Measurements from ENCODE around the gene OBSL1. TPM values are rescaled to one million over a fixed set of nuclear protein-coding genes. Genes with fewer than 3 reads are reported as not detected.

OBSL1 gene
- total and polyA plus RNA-seq, 2 donors (not counting 1 experiment from before 2014, with no cell fraction given) = not detected

DNA sequence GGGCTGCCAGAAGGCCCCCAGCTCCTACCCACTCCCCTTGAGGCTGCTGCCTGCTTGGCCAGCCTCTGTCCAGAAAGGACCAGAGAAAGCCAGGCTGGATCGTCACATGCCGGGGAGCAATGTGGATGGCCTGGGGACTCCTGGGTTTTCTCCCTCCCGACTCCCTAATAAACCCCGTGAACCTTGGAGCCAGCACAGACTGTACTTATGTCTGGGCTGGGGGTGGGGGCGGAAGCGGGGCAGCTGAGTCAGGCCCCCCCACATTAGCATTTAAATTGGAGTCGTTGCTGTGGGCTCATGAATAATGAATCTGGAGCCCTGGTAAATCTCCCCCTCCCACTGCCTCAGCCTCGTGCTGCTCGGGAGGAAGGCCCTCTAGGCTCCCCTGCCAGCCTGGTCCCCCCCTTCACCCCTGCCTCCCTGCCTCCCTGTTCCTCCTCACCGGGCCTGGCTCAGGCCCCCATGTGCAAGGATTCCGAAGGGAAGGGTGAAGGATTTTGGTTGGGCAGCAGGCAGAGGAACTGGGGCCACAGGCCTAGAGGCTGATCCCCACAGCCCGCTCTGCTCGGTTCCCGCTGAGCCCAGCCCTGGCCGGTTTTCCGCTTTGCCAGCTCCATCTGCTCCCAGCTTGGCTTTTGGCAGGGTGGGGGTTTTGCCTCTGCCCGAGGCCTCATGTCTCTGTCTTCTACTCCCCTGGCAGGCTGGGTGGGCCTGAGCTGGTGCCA lies 64.4 kb downstream of the OBSL1 start:
- DNase-seq (no peak), ATAC-seq (ENCODE audit: low read depth) (no peak)
- Histone ChIP-seq H3K4me2 (replicated peaks; ENCODE audit: low read depth, low read length, poor library complexity, severe bottlenecking) (no peak overlapping the region), H3K9ac (ENCODE audit: low read length) (no peak overlapping the region), H2AFZ (ENCODE audit: insufficient read depth, low read depth, low read length, poor library complexity, severe bottlenecking) (no peak overlapping the region), H3K4me1 (ENCODE audit: control insufficient read depth in 2 of 2, insufficient read depth in 2 of 2, low read length in 2 of 2) (peaks cover 15 to 22% of the 10 kb centered on the region in 2 donors), H3K27ac (ENCODE audit: low read length in 2 of 2) (no peak overlapping the region), H3K9me3 (ENCODE audit: control extremely low read depth in 1 of 3, control insufficient read depth in 2 of 3, insufficient read depth in 1 of 3, low read length in 2 of 3) (peaks cover 0 to 15% (median 0%) of the 10 kb centered on the region in 3 donors), H3K36me3 (replicated peaks in 1 of 2; ENCODE audit: control extremely low read depth in 1 of 2, control insufficient read depth in 1 of 2, extremely low read depth in 1 of 2, insufficient read depth in 2 of 2, low read length in 1 of 2) (peaks cover 0 to 28% of the 10 kb centered on the region in 2 experiments), H4K20me1 (ENCODE audit: control insufficient read depth, insufficient read depth, low read length, poor library complexity, severe bottlenecking) (no peaks in the 10 kb centered on the region), H3K79me2 (ENCODE audit: control insufficient read depth, insufficient read depth, low read length) (no peaks in the 10 kb centered on the region), H3K27me3 (replicated peaks in 1 of 4; ENCODE audit: control extremely low read depth in 1 of 4, control insufficient read depth in 3 of 4, insufficient read depth in 4 of 4, low read length in 3 of 4) (peaks cover 0 to 38% (median 11%) of the 10 kb centered on the region in 4 experiments), H3K4me3 (ENCODE audit: control extremely low read depth in 1 of 5, extremely low read depth in 1 of 5, insufficient read depth in 1 of 5, low read depth in 2 of 5, low read length in 4 of 5) (no peak overlapping the region)
- Mint-ChIP-seq H3K4me1 (peaks cover 19% of the 10 kb centered on the region), H3K27me3 (peaks cover 29% of the 10 kb centered on the region), H3K4me3 (no peak overlapping the region), H3K27ac (no peak overlapping the region), H3K9me3 (ENCODE audit: insufficient read depth) (no peaks in the 10 kb centered on the region)
- intact Hi-C loops (cut with micrococcal nuclease) = no loop called here
- TF ChIP-seq EZH2 (IDR thresholded peaks at IDR 0.05; ENCODE audit: borderline replicate concordance, insufficient read depth, low read depth, low read length, poor library complexity, severe bottlenecking) = no peak
- TF ChIP-seq, protein P1, sequence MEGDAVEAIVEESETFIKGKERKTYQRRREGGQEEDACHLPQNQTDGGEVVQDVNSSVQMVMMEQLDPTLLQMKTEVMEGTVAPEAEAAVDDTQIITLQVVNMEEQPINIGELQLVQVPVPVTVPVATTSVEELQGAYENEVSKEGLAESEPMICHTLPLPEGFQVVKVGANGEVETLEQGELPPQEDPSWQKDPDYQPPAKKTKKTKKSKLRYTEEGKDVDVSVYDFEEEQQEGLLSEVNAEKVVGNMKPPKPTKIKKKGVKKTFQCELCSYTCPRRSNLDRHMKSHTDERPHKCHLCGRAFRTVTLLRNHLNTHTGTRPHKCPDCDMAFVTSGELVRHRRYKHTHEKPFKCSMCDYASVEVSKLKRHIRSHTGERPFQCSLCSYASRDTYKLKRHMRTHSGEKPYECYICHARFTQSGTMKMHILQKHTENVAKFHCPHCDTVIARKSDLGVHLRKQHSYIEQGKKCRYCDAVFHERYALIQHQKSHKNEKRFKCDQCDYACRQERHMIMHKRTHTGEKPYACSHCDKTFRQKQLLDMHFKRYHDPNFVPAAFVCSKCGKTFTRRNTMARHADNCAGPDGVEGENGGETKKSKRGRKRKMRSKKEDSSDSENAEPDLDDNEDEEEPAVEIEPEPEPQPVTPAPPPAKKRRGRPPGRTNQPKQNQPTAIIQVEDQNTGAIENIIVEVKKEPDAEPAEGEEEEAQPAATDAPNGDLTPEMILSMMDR (IDR thresholded peaks at IDR 0.05) = no peak
- ChIA-PET CTCF (interaction anchor here (1.0 to 1.4 kb wide), 3 partner anchors 11 to 105 kb away, joined by 3 to 4 read pairs (median 3); a partner anchor contains a TSS), POLR2A (no interaction called here)
- 97% methylated on average over 10 of the region's 17 CpGs for WGBS (ENCODE audit: insufficient coverage)

DNA sequence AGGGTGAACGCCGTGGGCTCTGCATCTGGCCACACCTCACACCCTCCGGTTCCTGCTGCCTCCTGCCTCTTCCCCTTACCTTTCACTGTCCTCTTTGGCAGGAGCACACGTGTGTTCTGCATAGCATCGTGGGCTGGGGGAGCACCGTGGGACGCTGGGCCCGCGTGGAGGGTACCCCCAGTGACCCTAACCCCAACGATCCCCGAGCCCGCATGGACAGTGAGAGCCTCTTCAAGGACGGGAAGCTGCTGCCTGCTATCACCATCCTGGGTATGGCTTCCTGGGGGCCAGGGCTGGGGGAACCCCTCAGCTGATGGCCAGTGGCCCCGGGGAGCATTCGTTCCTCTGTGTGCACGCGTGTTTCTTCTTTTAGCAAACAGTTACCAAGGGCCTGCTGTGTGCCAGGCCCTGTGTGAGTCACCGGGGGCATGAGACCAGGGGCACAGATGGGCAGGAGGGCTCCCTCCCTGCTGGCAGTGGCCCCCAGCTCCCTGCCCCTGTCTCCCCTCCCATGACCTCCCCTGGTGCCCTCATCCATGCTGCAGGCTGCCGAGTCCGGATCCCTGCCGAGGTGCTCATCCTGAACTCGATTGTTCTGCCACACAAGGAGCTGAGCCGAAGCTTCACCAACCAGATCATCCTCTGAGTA lies 65.1 kb downstream of the OBSL1 start:
- H3K9me3 ChIP-seq (ENCODE audit: control extremely low read depth in 1 of 3, control insufficient read depth in 2 of 3, insufficient read depth in 1 of 3, low read length in 2 of 3) = peaks cover 0 to 13% (median 0%) of the 10 kb centered on the region in 3 donors
- H3K9ac ChIP-seq (ENCODE audit: low read length) = no peak overlapping the region
- peaks cover 0 to 32% (median 10%) of the 10 kb centered on the region in 4 experiments for H3K27me3 ChIP-seq (replicated peaks in 1 of 4; ENCODE audit: control extremely low read depth in 1 of 4, control insufficient read depth in 3 of 4, insufficient read depth in 4 of 4, low read length in 3 of 4)
- no peak overlapping the region for H3K4me2 ChIP-seq (replicated peaks; ENCODE audit: low read depth, low read length, poor library complexity, severe bottlenecking)
- CTCF ChIA-PET = interaction anchor here (1.0 kb wide), 1 partner anchor 11 kb away, joined by 3 read pairs; a partner anchor contains a TSS
- H3K36me3 ChIP-seq (replicated peaks in 1 of 2; ENCODE audit: control extremely low read depth in 1 of 2, control insufficient read depth in 1 of 2, extremely low read depth in 1 of 2, insufficient read depth in 2 of 2, low read length in 1 of 2) = peaks cover 0 to 32% of the 10 kb centered on the region in 2 experiments
- Mint-ChIP-seq H3K9me3 (ENCODE audit: insufficient read depth) (no peaks in the 10 kb centered on the region), H3K4me1 (peaks cover 19% of the 10 kb centered on the region), H3K27ac (no peak overlapping the region), H3K4me3 (no peak overlapping the region), H3K27me3 (peaks cover 24% of the 10 kb centered on the region)
- no peak overlapping the region for H3K27ac ChIP-seq (ENCODE audit: low read length in 2 of 2)
- H2AFZ ChIP-seq (ENCODE audit: insufficient read depth, low read depth, low read length, poor library complexity, severe bottlenecking) = no peak overlapping the region
- POLR2A ChIA-PET = no interaction called here
- no peaks in the 10 kb centered on the region for H3K79me2 ChIP-seq (ENCODE audit: control insufficient read depth, insufficient read depth, low read length)
- no peak for TF ChIP-seq EZH2 (IDR thresholded peaks at IDR 0.05; ENCODE audit: borderline replicate concordance, insufficient read depth, low read depth, low read length, poor library complexity, severe bottlenecking)
- TF ChIP-seq, protein P1 (IDR thresholded peaks at IDR 0.05) = no peak
- H3K4me1 ChIP-seq (ENCODE audit: control insufficient read depth in 2 of 2, insufficient read depth in 2 of 2, low read length in 2 of 2) = peaks cover 15 to 20% of the 10 kb centered on the region in 2 donors
- WGBS (ENCODE audit: insufficient coverage) = 96% methylated on average over 23 of the region's 23 CpGs
- ATAC-seq (ENCODE audit: low read depth) (no peak), DNase-seq (no peak)
- no peak overlapping the region for H3K4me3 ChIP-seq (ENCODE audit: control extremely low read depth in 1 of 5, extremely low read depth in 1 of 5, insufficient read depth in 1 of 5, low read depth in 2 of 5, low read length in 4 of 5)
- intact Hi-C loops (cut with micrococcal nuclease) = no loop called here
- H4K20me1 ChIP-seq (ENCODE audit: control insufficient read depth, insufficient read depth, low read length, poor library complexity, severe bottlenecking) = no peaks in the 10 kb centered on the region
